Esophagus squamous epithelium (tissue), 4 donors: ENCODE measurements around the gene ZMAT2.

Experiments
- CTCF ChIP-seq, 6 experiments: fragments of 450-650 bp in 4 of 6; fragments of 200-600 bp in 2 of 6; sonication (generic) in 2 of 6; IDR thresholded peaks; one replicate each; pipeline ENCODE4 v1.5.1; 2016 to 2019; ENCODE audit warnings: antibody characterized with exemption in 6 of 6, mild to moderate bottlenecking in 4 of 6, moderate library complexity in 4 of 6
- POLR2A ChIP-seq, 4 donors: fragments of 450-650 bp; IDR thresholded peaks; one replicate each; pipeline ENCODE4 v1.6.1; 2017; ENCODE audit warnings: antibody characterized with exemption in 4 of 4, mild to moderate bottlenecking in 4 of 4, moderate library complexity in 3 of 4

- TF ChIP-seq CTCF (IDR thresholded peaks at IDR 0.05) (no peak), POLR2A (IDR thresholded peaks at IDR 0.05) (no peak)
These were observed 7.6 kb downstream of the ZMAT2 start for GRCh38 chr5:140707812-140708211.
